22Rv1 (cell line): ENCODE data around the gene SYNCRIP.

ENCODE experiments used
- ZFX ChIP-seq: fragments of 450-650 bp; IDR thresholded peaks from 2 replicates; pipeline ENCODE4 v1.6.1; 2017; ENCODE audit warnings: antibody characterized with exemption, borderline replicate concordance
- TF ChIP-seq, protein P1 (sequence below): fragments of 450-650 bp; IDR thresholded peaks from 2 replicates; pipeline ENCODE4 v1.5.1; 2017; ENCODE audit warnings: mild to moderate bottlenecking

- TF ChIP-seq, protein P1, sequence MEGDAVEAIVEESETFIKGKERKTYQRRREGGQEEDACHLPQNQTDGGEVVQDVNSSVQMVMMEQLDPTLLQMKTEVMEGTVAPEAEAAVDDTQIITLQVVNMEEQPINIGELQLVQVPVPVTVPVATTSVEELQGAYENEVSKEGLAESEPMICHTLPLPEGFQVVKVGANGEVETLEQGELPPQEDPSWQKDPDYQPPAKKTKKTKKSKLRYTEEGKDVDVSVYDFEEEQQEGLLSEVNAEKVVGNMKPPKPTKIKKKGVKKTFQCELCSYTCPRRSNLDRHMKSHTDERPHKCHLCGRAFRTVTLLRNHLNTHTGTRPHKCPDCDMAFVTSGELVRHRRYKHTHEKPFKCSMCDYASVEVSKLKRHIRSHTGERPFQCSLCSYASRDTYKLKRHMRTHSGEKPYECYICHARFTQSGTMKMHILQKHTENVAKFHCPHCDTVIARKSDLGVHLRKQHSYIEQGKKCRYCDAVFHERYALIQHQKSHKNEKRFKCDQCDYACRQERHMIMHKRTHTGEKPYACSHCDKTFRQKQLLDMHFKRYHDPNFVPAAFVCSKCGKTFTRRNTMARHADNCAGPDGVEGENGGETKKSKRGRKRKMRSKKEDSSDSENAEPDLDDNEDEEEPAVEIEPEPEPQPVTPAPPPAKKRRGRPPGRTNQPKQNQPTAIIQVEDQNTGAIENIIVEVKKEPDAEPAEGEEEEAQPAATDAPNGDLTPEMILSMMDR, result no peak
- TF ChIP-seq ZFX, result no peak
Observed at GRCh38 chr6:85684133-85684808, 41.6 kb upstream of the SYNCRIP start.
